ENCODE data around the gene ANKRD2.

Gene ANKRD2

DNA sequence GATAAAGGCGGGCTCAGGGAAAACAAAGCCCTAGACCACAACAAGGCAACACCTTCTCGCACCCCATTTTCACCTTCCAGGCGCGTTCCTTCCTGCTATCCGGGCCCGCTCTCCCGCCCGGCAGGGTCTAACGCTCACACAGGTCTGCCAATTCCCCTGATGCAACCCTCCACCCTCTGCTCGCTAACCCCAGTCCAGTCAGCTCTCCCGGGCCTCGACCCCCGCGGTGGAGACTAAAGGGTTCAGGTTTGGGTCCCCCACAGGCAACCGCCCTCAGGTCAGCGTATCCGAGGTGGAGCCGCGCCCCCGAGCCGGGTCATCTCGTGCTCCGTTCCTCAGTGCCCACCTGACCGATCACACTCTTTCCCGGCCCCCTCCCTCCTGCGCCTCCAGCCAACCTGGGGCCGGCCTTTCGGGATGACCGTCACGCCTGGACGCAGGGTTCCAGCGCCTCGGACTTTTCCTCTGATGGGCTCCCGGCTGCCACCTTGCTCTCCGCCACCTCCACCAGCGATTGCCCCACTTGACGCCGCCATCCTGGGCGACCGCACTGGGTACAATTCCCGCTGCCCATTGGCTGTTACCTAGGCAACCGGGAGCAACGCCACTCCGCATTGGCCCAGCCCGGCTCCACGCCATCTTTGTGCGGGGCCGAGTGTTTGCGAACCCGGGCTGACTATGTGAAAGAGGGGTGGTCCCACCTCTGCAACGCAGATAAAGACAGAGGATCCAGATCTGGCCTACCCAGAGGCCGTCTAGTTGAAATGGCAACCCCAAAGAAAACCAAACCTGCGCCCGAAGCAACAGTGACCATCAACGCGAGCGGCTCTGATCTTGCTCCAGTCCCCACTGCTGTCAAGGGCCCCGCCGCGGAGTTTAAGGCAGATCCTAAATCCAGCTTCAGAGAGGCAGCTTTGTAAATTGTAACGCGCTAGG lies 60.6 kb downstream of the ANKRD2 start, which contains the start of gene MORN4:
Gene MORN4, minus strand, starts transcription at position 552 of the 936 bp plus-strand sequence. CDS start 13,847 bp downstream, outside the sequence.
- FAIRE-seq: peak; percentile 64
- peak; percentile 80 for DNase-seq (ENCODE audit: insufficient read length, low spot score)
